GM13977 (cell line): ENCODE data around the gene PRND.
A peak's percentile ranks its signal among the peaks of the same experiment; 100 is the strongest.

Experiments
- DNase-seq: peaks from one replicate; pipeline ENCODE4 v3.0.0; 2012; ENCODE audit warnings: low spot score
- in situ Hi-C: fragments of 300-500 bp; cut with MboI; formaldehyde crosslinking; loops from one replicate; pipeline ENCODE4 v1.12.0; 2022; ENCODE audit warnings: low sequenced_read_pairs, low pct_unique_long_range_greater_than_20kb, mixed read lengths, inconsistent platforms; ENCODE audit not compliant: unreplicated experiment
- TF ChIP-seq, protein P1 (sequence below): IDR thresholded peaks from 2 replicates; pipeline ENCODE4 v1.5.1; 2012; ENCODE audit warnings: mild to moderate bottlenecking, control low read depth; ENCODE audit not compliant: insufficient read depth; ENCODE audit errors: extremely low read depth, missing control alignments

Gene PRND

DNA sequence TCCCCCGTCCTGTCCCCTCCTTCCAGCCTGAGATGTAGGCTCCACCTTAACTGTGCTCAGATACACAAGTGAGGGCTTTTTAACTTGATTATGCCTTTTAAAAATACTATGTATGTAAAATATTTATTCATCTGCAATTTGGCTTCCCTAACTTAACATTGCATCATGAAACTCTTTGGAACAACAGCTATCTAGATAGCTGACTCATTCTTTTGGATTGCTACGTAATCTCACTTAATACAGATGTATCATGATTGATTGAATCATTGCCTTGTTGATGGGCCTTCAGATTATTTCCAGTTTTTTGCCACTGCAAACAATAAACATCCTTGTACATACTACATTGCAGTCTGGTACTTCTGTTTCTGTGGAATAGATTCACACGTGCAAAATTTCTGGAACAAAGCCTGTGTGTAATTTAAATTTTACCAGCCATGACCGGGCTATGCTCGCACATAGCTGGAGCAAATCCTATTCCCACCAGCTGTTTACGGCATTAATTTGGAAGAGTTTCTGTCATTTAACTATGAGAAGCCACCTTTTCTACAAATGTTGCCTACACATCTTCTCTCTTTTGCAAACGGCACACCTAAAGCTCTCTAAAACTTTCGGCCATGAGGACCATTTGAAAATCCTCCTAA, 6.5 kb downstream of the PRND start:
- TF ChIP-seq, protein P1, sequence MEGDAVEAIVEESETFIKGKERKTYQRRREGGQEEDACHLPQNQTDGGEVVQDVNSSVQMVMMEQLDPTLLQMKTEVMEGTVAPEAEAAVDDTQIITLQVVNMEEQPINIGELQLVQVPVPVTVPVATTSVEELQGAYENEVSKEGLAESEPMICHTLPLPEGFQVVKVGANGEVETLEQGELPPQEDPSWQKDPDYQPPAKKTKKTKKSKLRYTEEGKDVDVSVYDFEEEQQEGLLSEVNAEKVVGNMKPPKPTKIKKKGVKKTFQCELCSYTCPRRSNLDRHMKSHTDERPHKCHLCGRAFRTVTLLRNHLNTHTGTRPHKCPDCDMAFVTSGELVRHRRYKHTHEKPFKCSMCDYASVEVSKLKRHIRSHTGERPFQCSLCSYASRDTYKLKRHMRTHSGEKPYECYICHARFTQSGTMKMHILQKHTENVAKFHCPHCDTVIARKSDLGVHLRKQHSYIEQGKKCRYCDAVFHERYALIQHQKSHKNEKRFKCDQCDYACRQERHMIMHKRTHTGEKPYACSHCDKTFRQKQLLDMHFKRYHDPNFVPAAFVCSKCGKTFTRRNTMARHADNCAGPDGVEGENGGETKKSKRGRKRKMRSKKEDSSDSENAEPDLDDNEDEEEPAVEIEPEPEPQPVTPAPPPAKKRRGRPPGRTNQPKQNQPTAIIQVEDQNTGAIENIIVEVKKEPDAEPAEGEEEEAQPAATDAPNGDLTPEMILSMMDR, result no peak
- in situ Hi-C loops, result no loop called here
- DNase-seq, result no peak

DNA sequence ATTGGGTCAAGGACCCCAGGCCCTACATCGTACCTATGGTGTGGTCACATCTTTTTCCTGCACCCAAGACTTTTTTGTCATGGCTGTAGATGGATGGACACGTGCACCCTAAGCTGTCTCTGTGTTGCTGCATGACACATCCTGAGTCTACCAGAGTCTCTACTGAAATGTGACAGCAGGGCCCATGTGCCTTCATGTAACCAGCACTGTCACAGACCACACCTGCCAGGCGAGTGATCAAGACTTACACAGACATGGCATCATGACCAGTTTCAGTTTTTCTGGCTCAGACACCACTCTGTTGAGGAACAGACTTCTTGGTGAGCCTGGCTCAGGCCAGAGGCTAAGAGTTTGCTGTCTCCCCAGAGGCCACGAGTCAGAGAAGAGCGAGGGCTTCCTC, 7.6 kb downstream of the PRND start:
- in situ Hi-C loops, result no loop called here
- TF ChIP-seq, protein P1, result no peak
- no peak for DNase-seq

DNA sequence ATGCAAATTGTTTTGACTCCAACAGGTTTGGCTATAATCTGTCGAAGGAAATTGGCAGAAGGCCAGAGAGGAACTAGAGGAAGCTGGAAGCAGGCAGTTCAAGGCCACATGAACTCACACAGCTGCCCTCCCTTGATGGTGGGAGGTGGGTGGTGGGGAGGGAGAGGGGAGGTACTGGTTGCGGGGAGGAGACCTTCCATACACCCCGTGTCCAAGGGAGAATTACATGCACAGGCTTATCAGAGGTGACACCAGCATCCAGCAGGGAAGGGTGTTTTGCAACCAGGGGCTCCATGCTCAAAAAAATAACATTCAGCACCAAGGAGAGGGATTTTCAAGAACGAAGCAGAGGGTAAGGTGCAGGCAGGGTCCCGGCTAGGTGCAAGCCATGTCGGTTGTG, 9.1 kb downstream of the PRND start:
- TF ChIP-seq, protein P1, result no peak
- in situ Hi-C loops, result no loop called here
- DNase-seq, result no peak

DNA sequence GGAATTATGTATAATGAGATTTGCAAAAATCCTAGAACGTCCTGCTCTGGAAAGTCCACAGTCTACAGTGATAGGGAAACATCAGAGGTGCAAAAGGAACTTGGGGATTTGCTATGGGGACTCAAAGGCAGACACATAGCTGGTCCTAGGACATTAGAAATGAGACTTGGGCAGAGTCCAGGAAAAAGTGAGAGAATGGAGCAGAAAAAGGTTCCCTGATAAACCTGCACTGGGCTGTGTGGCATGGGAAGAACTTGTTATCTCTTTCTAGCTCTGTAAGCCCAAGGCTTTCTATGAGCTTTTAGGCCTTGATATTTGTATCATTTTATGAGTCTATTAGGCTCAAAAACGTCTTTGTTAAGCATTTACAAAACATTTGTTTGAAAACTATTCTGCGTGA, 15.2 kb downstream of the PRND start:
- DNase-seq, result no peak
- TF ChIP-seq, protein P1, result no peak
- in situ Hi-C loops, result no loop called here

DNA sequence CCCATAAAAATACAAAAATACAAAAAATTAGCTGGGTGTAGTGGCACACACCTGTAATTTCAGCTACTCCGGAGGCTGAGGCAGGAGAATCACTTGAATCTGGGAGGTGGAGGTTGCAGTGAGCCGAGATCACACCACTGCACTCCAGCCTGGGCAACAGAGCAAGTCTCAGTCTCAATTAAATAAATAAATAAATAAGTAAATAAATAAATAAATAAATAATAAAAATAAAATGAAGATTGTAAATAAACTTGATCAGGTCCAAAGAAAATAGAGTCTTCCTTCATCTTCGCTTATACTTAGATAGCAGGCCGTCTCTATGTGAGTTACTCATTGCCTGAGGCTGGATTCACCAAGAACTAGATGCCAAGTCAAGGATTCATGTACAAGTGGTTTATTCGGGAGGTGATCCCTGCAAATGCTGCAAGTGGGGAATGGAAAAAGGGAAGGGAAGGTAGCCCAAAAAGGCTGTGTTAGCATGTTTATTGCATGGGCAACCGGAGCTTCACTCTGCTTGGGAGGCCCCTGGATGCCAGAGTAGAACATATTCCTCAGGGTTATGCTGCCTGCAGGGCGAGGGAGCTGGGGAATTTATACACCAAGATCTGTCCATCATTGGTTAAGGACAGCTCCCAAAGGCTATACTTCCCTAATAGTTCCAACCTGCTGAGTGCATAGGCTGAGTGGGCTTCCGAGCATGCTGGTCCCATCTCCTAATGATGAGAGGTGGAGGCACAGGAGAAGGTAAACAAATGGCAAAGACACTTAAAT, 16.3 kb downstream of the PRND start:
- in situ Hi-C loops, result no loop called here
- TF ChIP-seq, protein P1, result no peak

DNA sequence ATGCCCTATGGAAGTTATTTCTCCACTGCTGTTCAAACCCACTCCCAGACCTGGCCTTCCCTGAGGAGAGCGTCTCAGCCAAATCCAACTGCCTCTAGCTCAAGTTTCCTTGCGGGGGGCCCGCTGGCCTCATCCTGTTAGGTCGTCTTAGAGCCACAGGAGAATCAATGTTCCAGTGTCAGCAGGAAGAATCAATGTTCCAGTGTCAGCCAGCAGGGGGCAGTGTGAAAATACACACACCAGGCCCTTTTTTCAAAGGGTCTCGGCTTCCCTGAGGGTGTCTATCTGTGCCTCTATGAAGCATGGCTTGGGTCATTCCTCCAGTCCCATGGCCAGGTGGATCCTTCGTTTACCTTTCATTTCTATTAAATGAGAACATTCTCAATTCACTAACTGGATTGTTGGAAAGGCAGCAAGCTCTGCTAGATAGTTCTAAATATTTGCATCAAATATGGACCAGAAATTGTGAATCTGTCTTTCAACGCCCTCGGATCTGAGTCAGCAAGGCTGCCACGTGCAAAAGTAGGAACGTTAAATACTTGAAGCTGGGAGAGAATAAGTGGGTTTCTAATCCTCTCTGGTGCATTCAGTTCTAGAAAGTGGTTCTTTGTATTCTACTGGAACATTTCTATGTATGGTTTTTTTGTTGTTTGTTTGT, 19.2 kb downstream of the PRND start:
- TF ChIP-seq, protein P1, result peak; percentile 77
- in situ Hi-C loops, result no loop called here
- DNase-seq, result peak; percentile 42

More for the DNA sequence above, 16.3 kb downstream of the PRND start:
- DNase-seq, result no peak
